ENCODE measurements around the gene SLC10A4. TPM values are rescaled to one million over a fixed set of nuclear protein-coding genes. Genes with fewer than 3 reads are reported as not detected.

SLC10A4 gene
- total RNA-seq, 1 donor from 2014 or later, result 0.24 TPM

- Histone ChIP-seq H3K4me2 (no peak overlapping the region), H4K20me1 (ENCODE audit: low read depth) (no peaks in the 10 kb centered on the region), H3K79me2 (ENCODE audit: low read depth) (no peaks in the 10 kb centered on the region), H3F3A (ENCODE audit: low read depth) (peaks cover 30% of the 10 kb centered on the region), H3K9ac (no peak overlapping the region), H3K27me3 (peaks cover 53% of the 10 kb centered on the region), H3K27ac (no peak overlapping the region), H2AFZ (replicated peaks) (no peak overlapping the region), H3K4me1 (peaks cover 7% of the 10 kb centered on the region), H3K36me3 (no peaks in the 10 kb centered on the region), H3K9me3 (ENCODE audit: low read depth) (no peaks in the 10 kb centered on the region), H3K4me3 (no peak overlapping the region)
- Mint-ChIP-seq H3K27ac (no peak overlapping the region), H3K27me3 (ENCODE audit: insufficient read depth, low read depth) (peaks cover 26% of the 10 kb centered on the region), H3K36me3 (peaks cover under 1% of the 10 kb centered on the region), H3K9me3 (no peaks in the 10 kb centered on the region), H3K4me1 (no peaks in the 10 kb centered on the region), H3K4me3 (no peak overlapping the region)
- TF ChIP-seq EZH2phosphoT487 (IDR thresholded peaks at IDR 0.05) (no peak), EZH2 (IDR thresholded peaks at IDR 0.05) (no peak), CTCF (IDR thresholded peaks at IDR 0.05) (no peak)
- no peak for DNase-seq (ENCODE audit: low spot score)
Measured at GRCh38 chr4:48493452-48494100, 10.4 kb downstream of the SLC10A4 start.

- no peak for DNase-seq (ENCODE audit: low spot score)
- H3K4me1 Mint-ChIP-seq, result no peaks in the 10 kb centered on the region
- no peak overlapping the region for H3K9ac ChIP-seq
- H3K9me3 Mint-ChIP-seq, result no peaks in the 10 kb centered on the region
- H3K4me3 ChIP-seq, result no peak overlapping the region
- no peak overlapping the region for H3K27ac ChIP-seq
- peaks cover 7% of the 10 kb centered on the region for H3K4me1 ChIP-seq
- TF ChIP-seq CTCF (IDR thresholded peaks at IDR 0.05) (no peak), EZH2 (IDR thresholded peaks at IDR 0.05) (no peak), EZH2phosphoT487 (IDR thresholded peaks at IDR 0.05) (no peak)
- H3K27ac Mint-ChIP-seq, result no peak overlapping the region
- peaks cover under 1% of the 10 kb centered on the region for H3K36me3 Mint-ChIP-seq
- H3K79me2 ChIP-seq (ENCODE audit: low read depth), result no peaks in the 10 kb centered on the region
- H3K27me3 Mint-ChIP-seq (ENCODE audit: insufficient read depth, low read depth), result peaks cover 14% of the 10 kb centered on the region
- peaks cover 16% of the 10 kb centered on the region for H3K36me3 ChIP-seq
- no peak overlapping the region for H3K4me3 Mint-ChIP-seq
- H4K20me1 ChIP-seq (ENCODE audit: low read depth), result no peaks in the 10 kb centered on the region
- H3K9me3 ChIP-seq (ENCODE audit: low read depth), result no peaks in the 10 kb centered on the region
- H3K27me3 ChIP-seq, result peaks cover 29% of the 10 kb centered on the region
- peaks cover 16% of the 10 kb centered on the region for H3F3A ChIP-seq (ENCODE audit: low read depth)
- H2AFZ ChIP-seq (replicated peaks), result no peak overlapping the region
- H3K4me2 ChIP-seq, result no peak overlapping the region
Measured at GRCh38 chr4:48495941-48496340, 12.8 kb downstream of the SLC10A4 start.

- Histone ChIP-seq H3K27me3 (no peaks in the 10 kb centered on the region), H3F3A (ENCODE audit: low read depth) (no peaks in the 10 kb centered on the region), H3K27ac (no peak overlapping the region), H3K4me2 (no peak overlapping the region), H3K9me3 (ENCODE audit: low read depth) (no peaks in the 10 kb centered on the region), H3K4me1 (peaks cover 7% of the 10 kb centered on the region), H3K79me2 (ENCODE audit: low read depth) (no peaks in the 10 kb centered on the region), H3K36me3 (peaks cover 21% of the 10 kb centered on the region), H3K9ac (no peak overlapping the region), H4K20me1 (ENCODE audit: low read depth) (no peaks in the 10 kb centered on the region), H2AFZ (replicated peaks) (no peak overlapping the region), H3K4me3 (no peak overlapping the region)
- Mint-ChIP-seq H3K4me1 (no peaks in the 10 kb centered on the region), H3K27ac (no peak overlapping the region), H3K4me3 (no peak overlapping the region), H3K9me3 (no peaks in the 10 kb centered on the region), H3K36me3 (peaks cover 4% of the 10 kb centered on the region), H3K27me3 (ENCODE audit: insufficient read depth, low read depth) (peaks cover 4% of the 10 kb centered on the region)
- TF ChIP-seq EZH2 (IDR thresholded peaks at IDR 0.05), result no peak
- TF ChIP-seq EZH2phosphoT487 (IDR thresholded peaks at IDR 0.05), result no peak
- TF ChIP-seq CTCF (IDR thresholded peaks at IDR 0.05), result no peak
- DNase-seq (ENCODE audit: low spot score), result no peak
Measured at GRCh38 chr4:48498895-48499294, 15.8 kb downstream of the SLC10A4 start.
